Measurements from ENCODE around the gene CDIP1.

CDIP1 gene

DNA sequence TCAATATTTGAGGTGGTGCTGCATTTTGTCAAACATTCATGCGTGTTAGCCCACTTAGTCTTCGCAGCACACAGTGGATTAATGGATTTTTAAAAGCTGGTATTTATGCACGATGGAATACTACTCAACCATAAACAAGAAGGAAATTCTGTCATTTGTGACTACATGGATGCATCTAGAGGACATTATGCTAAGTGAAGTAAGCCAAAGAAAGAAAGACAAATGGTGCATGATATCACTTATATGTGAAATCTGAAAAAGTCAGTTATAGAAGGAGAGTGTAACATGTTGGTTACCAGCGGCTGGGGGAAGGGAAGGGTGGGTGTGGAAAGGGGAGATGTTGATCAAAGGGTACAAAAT lies 39.4 kb downstream of the CDIP1 start:
- TF ChIP-seq MYC (IDR thresholded peaks at IDR 0.05; ENCODE audit: low read depth, low read length) = no peak
- no peak for TF ChIP-seq POLR2A (IDR thresholded peaks at IDR 0.05; ENCODE audit: extremely low read depth, insufficient read length)
- TF ChIP-seq, protein P1, sequence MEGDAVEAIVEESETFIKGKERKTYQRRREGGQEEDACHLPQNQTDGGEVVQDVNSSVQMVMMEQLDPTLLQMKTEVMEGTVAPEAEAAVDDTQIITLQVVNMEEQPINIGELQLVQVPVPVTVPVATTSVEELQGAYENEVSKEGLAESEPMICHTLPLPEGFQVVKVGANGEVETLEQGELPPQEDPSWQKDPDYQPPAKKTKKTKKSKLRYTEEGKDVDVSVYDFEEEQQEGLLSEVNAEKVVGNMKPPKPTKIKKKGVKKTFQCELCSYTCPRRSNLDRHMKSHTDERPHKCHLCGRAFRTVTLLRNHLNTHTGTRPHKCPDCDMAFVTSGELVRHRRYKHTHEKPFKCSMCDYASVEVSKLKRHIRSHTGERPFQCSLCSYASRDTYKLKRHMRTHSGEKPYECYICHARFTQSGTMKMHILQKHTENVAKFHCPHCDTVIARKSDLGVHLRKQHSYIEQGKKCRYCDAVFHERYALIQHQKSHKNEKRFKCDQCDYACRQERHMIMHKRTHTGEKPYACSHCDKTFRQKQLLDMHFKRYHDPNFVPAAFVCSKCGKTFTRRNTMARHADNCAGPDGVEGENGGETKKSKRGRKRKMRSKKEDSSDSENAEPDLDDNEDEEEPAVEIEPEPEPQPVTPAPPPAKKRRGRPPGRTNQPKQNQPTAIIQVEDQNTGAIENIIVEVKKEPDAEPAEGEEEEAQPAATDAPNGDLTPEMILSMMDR (IDR thresholded peaks at IDR 0.05; ENCODE audit: low read depth, low read length) = no peak
- TF ChIP-seq, protein P2, sequence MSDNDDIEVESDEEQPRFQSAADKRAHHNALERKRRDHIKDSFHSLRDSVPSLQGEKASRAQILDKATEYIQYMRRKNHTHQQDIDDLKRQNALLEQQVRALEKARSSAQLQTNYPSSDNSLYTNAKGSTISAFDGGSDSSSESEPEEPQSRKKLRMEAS (IDR thresholded peaks at IDR 0.05; ENCODE audit: low read depth, low read length) = no peak
- H3K4me3 ChIP-seq (ENCODE audit: low read depth, low read length) = no peak overlapping the region
- no peak for DNase-seq (ENCODE audit: low read depth)

DNA sequence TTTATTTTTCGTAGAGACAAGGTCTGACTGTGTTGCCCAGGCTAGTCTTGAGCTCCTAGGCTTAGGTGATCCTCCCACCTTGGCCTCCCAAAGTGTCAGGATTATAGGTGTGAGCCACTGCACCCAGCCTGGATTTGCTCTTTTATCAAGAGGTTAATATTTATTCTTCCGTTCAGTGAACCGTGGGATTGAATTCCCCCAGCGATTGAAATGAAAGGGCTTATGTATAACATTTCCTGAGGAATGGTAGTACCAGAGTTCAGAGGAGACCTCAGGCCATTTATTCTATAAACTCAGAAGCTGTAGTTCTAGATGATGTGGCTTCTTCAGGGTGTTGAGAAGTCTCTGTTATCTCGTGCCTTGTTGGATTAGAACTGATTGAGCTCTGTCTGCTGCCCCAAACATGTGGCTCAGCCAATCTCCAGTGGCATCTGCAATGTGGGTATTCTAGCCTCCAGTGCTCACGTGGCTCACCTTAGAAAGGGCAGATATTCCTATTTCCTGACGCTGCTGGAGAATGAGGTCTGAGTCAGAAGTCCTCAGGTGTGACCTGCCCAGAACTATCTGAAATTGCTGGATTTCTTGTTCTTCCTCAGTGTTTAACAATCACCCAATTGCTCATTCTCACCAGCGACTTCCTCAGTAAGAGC lies 39.9 kb downstream of the CDIP1 start:
- DNase-seq (ENCODE audit: low read depth) = no peak
- H3K4me3 ChIP-seq (ENCODE audit: low read depth, low read length) = no peak overlapping the region
- no peak for TF ChIP-seq POLR2A (IDR thresholded peaks at IDR 0.05; ENCODE audit: extremely low read depth, insufficient read length)
- no peak for TF ChIP-seq MYC (IDR thresholded peaks at IDR 0.05; ENCODE audit: low read depth, low read length)
- TF ChIP-seq, protein P1 (IDR thresholded peaks at IDR 0.05; ENCODE audit: low read depth, low read length) = no peak
- TF ChIP-seq, protein P2 (IDR thresholded peaks at IDR 0.05; ENCODE audit: low read depth, low read length) = no peak

DNA sequence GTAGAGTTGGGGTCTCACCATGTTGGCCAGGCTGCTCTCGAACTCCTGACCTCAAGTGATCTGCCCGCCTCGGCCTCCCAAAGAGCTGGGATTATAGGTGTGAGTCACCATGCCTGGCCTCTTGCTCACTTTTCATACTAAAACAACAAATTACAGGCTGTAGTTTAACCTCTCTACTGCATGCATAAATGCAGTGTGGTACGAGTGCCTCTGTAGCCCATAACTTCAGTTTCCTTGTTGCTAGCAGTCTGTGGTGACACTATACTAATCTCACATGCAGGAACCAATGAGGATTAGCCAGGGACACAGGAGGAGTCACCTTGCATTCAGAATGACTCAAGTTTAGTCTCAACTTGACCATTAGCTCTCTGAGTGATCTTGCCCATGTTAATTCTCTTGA lies 42.3 kb downstream of the CDIP1 start:
- no peak overlapping the region for H3K4me3 ChIP-seq (ENCODE audit: low read depth, low read length)
- no peak for DNase-seq (ENCODE audit: low read depth)
- TF ChIP-seq, protein P1 (IDR thresholded peaks at IDR 0.05; ENCODE audit: low read depth, low read length) = no peak
- TF ChIP-seq POLR2A (IDR thresholded peaks at IDR 0.05; ENCODE audit: extremely low read depth, insufficient read length) = no peak
- TF ChIP-seq, protein P2 (IDR thresholded peaks at IDR 0.05; ENCODE audit: low read depth, low read length) = no peak
- TF ChIP-seq MYC (IDR thresholded peaks at IDR 0.05; ENCODE audit: low read depth, low read length) = no peak

DNA sequence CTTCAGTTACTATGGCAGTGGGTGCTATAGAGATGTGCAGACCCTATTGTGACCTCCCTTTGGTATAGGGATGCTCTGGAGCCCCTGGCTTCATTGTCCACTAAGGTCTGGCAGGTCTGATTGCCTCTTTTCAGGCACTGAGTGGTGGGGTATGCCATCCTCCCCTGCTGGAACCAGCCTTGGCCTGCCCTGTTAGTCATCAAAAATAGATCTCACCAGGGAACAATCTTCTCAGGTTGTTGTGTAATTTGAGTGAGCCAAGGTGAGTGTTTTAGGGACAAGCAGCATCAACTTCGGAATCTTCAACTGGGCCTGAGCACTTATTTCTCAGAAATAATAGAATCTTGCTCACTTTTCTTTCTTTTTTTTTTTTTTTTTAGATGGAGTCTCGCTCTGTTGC lies 42.8 kb downstream of the CDIP1 start:
- DNase-seq (ENCODE audit: low read depth) = no peak
- H3K4me3 ChIP-seq (ENCODE audit: low read depth, low read length) = no peak overlapping the region
- TF ChIP-seq, protein P1 (IDR thresholded peaks at IDR 0.05; ENCODE audit: low read depth, low read length) = no peak
- TF ChIP-seq MYC (IDR thresholded peaks at IDR 0.05; ENCODE audit: low read depth, low read length) = no peak
- TF ChIP-seq POLR2A (IDR thresholded peaks at IDR 0.05; ENCODE audit: extremely low read depth, insufficient read length) = no peak
- TF ChIP-seq, protein P2 (IDR thresholded peaks at IDR 0.05; ENCODE audit: low read depth, low read length) = no peak

DNA sequence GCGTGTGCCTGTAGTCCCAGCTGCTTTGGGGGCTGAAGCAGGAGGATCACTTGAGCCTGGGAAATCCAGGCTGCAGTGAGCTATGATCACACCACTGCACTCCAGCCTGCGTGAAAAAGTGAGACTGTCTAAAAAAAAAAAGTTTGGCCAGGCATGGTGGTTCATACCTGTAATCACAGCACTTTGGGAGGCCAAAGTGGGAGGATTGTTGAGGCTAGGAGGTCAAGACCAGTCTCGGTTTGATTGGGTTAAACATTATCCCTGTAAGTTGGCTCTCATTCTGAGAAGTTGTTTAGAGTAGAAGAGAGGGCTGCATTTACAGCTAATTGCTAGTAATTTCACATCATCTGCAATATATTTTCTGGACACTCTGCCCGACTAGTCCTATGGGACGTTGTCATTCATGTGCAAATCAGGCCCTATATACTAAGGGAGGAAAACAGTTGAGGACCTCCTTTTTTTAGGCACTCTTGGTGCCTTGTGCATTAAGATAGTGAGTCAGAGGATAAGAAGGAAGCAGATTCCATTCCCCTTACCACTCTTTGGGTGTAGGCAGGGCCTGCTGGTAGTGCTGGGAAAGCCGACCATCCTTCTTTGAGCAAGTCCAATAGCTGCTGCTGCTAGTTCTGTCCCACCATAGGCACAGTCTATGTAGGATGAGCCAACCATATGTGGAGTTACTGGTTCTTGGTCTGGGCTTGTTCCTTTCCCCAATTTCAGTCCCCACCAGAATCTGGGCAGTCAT lies 43.7 kb downstream of the CDIP1 start:
- TF ChIP-seq, protein P1 (IDR thresholded peaks at IDR 0.05; ENCODE audit: low read depth, low read length) = no peak
- TF ChIP-seq POLR2A (IDR thresholded peaks at IDR 0.05; ENCODE audit: extremely low read depth, insufficient read length) (no peak), MYC (IDR thresholded peaks at IDR 0.05; ENCODE audit: low read depth, low read length) (no peak)
- TF ChIP-seq, protein P2 (IDR thresholded peaks at IDR 0.05; ENCODE audit: low read depth, low read length) = no peak
- no peak overlapping the region for H3K4me3 ChIP-seq (ENCODE audit: low read depth, low read length)
- no peak for DNase-seq (ENCODE audit: low read depth)

Measured in NB4 (cell line).